22Rv1 (cell line): ENCODE data around the gene GPC5.

ENCODE experiments used
- H3K27ac ChIP-seq: fragments of 450-650 bp; 2 replicates; pipeline ENCODE4 v1.5.1; 2017
- CTCF ChIP-seq: fragments of 450-650 bp; IDR thresholded peaks from 2 replicates; pipeline ENCODE4 v1.5.1; 2017; ENCODE audit warnings: mild to moderate bottlenecking
- ZFX ChIP-seq: fragments of 450-650 bp; IDR thresholded peaks from 2 replicates; pipeline ENCODE4 v1.6.1; 2017; ENCODE audit warnings: antibody characterized with exemption, borderline replicate concordance

GPC5 gene

GRCh38 chr13:91534996-91535395 lies 136.6 kb downstream of the GPC5 start:
- no peak for TF ChIP-seq ZFX
- no peak for TF ChIP-seq CTCF
- H3K27ac ChIP-seq = no peak overlapping the region

GRCh38 chr13:91537376-91537775 lies 139.0 kb downstream of the GPC5 start:
- H3K27ac ChIP-seq = no peak overlapping the region
- TF ChIP-seq ZFX (no peak), CTCF (no peak)

GRCh38 chr13:91539286-91540157 lies 141.1 kb downstream of the GPC5 start:
- peak overlapping the region; percentile 70 for H3K27ac ChIP-seq
- TF ChIP-seq ZFX = no peak
- no peak for TF ChIP-seq CTCF

GRCh38 chr13:91540158-91540736 lies 141.8 kb downstream of the GPC5 start:
- peak overlapping the region; percentile 70 for H3K27ac ChIP-seq

GRCh38 chr13:91544723-91545122 lies 146.3 kb downstream of the GPC5 start:
- no peak overlapping the region for H3K27ac ChIP-seq
- TF ChIP-seq CTCF (no peak), ZFX (no peak)

More at GRCh38 chr13:91540158-91540736, 141.8 kb downstream of the GPC5 start:
- TF ChIP-seq CTCF (no peak), ZFX (no peak)

GRCh38 chr13:91546900-91547299 lies 148.5 kb downstream of the GPC5 start:
- no peak overlapping the region for H3K27ac ChIP-seq
- no peak for TF ChIP-seq ZFX
- no peak for TF ChIP-seq CTCF

- no peak overlapping the region for H3K27ac ChIP-seq
- TF ChIP-seq CTCF (no peak), ZFX (no peak)
Observed at GRCh38 chr13:91553584-91553983, 155.2 kb downstream of the GPC5 start.
